NT2/D1 (cell line): ENCODE data around the gene LRP5.

Experiments used
- SUZ12 ChIP-seq: IDR thresholded peaks from 2 replicates; pipeline ENCODE4 v1.6.1; 2011; ENCODE audit not compliant: insufficient read length, insufficient read depth; ENCODE audit errors: extremely low read depth
- YY1 ChIP-seq: IDR thresholded peaks from 2 replicates; pipeline ENCODE4 v1.6.1; 2011; ENCODE audit not compliant: insufficient read length, insufficient read depth
- ZNF274 ChIP-seq: IDR thresholded peaks from 2 replicates; pipeline ENCODE4 v1.6.1; 2011; ENCODE audit warnings: mild to moderate bottlenecking, low read depth, low read length

- TF ChIP-seq ZNF274 (no peak), YY1 (no peak), SUZ12 (no peak)
Observed at GRCh38 chr11:68367252-68367651, 54.9 kb downstream of the LRP5 start.
